ENCODE measurements around the gene WDR83.

The WDR83 gene

GRCh38 chr19:12721656-12722565 is 55.3 kb downstream of the WDR83 start:
- DNase-seq (ENCODE audit: low read depth): peak; percentile 77
- H3K4me3 ChIP-seq (ENCODE audit: low read depth, low read length): peak overlapping the region; percentile 94

GRCh38 chr19:12722566-12723380 is 56.2 kb downstream of the WDR83 start:
- peak; percentile 99 for DNase-seq (ENCODE audit: low read depth)
- H3K4me3 ChIP-seq (ENCODE audit: low read depth, low read length): peak overlapping the region; percentile 94
- no peak for TF ChIP-seq CTCF (IDR thresholded peaks at IDR 0.05; ENCODE audit: insufficient read depth, low read depth, low read length, missing control alignments)

More at GRCh38 chr19:12721656-12722565, 55.3 kb downstream of the WDR83 start:
- TF ChIP-seq CTCF (IDR thresholded peaks at IDR 0.05; ENCODE audit: insufficient read depth, low read depth, low read length, missing control alignments): no peak

GRCh38 chr19:12723381-12723640 is 56.7 kb downstream of the WDR83 start:
- peak overlapping the region; percentile 94 for H3K4me3 ChIP-seq (ENCODE audit: low read depth, low read length)
- peak; percentile 26 for DNase-seq (ENCODE audit: low read depth)
- no peak for TF ChIP-seq CTCF (IDR thresholded peaks at IDR 0.05; ENCODE audit: insufficient read depth, low read depth, low read length, missing control alignments)

GRCh38 chr19:12723641-12724426 is 57.2 kb downstream of the WDR83 start, which contains the start of gene TNPO2:
Gene TNPO2, minus strand, starts transcription at chr19:12723932. Its CDS starts 2,955 bp downstream, at chr19:12720977.
- peak; percentile 87 for DNase-seq (ENCODE audit: low read depth)
- TF ChIP-seq CTCF (IDR thresholded peaks at IDR 0.05; ENCODE audit: insufficient read depth, low read depth, low read length, missing control alignments): no peak
- peak within 1 kb of the TSS; percentile 94 for H3K4me3 ChIP-seq (ENCODE audit: low read depth, low read length)
